Cortex of kidney (tissue), 1 donor: ENCODE data around the gene WDSUB1.

Source experiments
- DNase-seq: peaks from one replicate; lab custom pipeline; 2025; lab: John Stamatoyannopoulos, UW

WDSUB1 gene

DNA sequence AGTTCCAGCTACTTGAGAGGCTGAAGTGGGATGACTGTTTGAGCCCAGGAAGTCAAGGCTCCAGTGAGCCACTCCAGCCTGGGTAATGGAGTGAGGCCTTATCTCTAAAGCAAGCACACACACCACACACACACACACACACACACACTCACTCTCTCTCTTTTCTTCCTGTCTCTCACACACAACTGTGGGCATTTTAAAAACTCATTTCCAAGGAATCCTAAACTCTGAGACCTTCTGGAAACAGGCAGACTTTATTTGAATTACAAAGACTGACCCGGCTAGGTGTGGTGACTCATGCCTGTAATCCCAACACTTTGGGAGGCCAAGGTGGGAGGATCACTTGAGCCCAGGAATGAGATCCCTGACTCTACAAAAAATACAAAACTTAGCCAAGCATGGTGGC is 21.3 kb downstream of the WDSUB1 start:
- DNase-seq, result no peak

DNA sequence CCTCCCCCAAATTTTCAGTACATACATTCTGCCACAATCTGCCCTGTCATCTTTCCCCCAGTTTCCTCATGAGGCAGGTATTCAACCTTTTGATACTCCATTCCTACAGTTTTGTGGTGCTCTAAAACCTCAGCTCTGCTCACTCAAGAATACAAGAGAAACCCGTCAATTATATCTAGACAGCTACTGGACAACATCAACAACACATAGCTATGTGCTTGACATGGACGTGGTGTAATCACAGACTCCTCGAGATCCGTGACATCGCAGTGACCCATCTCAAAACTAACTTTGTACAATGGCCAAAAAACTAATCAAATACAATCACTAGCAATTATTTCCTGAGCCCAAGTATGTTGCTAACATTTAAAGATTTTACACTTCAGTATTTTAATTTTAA is 23.6 kb downstream of the WDSUB1 start:
- DNase-seq, result no peak

DNA sequence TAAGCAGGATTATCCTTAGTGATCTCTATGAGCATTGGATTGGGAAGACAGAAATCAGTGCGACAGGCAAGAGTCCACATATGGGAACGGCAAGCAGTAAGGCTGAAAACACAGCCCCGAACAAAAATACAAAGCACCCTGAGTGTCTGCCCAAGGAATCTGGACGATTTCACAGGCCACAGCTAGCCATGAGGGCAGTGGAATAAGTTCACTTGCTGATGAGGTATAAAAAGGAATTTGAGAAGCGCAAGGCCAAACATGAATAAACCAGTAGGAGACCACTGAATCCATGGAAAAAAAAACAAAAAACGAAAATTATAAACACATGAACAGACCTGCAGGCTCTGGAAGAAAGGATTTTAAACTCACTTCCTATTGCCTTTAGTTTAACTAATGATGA is 24.3 kb downstream of the WDSUB1 start:
- no peak for DNase-seq

DNA sequence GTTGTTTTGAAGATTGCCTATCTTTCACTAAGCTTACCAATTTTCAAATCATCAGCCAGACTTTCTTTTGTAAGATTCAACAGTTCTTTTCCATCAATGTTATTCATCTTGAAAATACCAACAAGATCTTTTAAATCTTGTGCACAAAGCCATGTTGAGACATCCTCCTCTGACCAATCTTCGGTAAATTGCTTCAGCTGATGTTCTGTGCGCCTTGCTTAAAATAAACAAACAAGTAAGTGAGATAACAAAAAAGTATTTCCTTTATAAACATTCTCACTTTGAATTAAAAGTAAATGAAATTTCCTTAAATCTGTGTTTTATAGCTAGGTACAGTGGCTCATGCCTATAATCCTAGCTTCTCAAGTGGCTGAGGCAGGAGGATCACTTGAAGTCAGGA is 30.3 kb downstream of the WDSUB1 start:
- DNase-seq, result no peak

DNA sequence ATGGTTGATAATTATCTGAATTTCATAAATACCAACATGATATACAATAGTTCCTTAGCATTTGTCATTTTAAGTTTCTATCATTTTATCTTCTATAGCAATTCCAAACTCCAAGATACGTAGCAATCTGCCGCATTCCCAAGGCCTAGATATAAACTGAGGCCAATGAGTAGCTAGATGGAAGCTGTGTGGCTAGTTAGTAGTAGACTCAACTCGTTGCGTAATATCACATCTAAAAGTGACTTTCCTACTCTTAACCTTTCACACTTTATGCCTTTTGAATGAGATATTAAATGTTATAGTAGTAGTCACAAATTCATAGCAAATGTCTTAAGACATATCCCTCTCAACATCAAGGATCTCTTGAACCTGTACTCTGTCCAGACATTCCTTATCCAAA is 33.6 kb downstream of the WDSUB1 start:
- no peak for DNase-seq

DNA sequence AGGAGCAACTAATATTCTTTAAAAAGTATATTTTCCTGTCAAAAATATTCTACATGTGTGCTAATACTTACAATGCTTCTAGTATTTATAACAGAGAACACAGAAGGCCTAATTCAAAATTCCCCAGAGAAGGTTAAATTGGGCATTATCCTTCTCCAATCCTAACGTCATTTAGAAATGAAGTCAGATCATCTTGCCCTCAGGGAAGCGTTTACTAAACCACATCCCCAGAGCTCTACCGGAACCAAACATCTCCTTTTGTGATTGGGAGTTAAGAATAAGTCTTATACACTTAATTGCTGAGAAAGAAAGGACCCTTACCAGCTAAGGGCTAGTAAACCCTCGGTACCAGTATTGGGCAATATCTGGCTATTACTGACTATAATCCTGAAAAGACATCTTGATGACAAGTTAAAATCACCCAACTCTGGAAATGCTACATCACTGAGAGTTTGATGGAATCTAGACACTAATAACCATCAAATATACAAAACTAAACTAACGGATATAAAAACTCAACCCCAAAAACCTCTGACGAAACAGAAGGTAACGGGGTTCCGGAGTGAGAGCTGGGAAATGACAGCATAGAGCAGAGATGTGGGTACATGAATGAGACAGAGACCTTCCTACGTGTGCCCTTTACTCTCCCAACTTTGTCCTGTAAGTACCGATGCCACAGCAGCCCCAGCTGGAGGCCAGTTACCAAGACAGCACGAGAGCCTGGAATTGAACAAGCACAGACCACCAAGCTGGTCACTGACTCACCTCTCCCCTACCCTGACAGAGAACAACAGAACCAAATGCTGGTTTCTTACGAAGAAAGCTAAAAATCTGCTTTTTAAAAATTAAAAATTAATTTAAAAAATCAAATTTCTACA is 35.0 kb downstream of the WDSUB1 start:
- DNase-seq, result no peak

DNA sequence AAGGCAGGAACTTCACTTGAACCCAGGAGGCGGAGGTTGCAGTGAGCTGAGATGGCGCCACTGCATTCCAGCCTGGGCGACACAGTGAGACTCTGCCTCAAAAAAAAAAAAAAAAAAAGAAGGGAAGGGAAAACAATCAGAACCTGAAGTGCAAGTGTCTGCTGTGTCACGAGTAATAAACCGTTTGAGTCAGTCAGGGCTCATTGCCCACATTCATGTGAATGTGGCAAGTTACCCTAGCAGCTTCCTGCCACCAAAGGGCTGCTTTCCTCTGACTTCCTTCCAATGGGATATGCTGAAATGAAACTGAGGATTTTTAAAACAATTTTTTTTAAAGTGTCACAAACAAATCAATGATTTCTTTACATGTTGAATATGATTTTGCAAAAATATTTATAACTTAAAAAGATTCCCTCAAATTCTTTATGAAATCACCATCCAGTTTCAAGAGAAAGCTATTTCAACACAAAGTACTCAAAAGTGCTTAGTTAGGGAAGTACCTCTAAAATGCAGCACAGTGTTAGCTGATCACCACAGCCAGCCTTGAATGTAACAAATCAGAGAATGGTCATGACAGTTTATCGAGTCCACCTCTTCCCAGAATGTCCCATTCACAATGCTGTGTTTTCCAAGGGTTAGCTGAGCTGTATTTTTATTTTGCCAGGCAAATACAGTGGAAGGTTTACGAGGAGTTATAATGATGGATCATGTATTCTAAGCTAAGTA is 36.4 kb downstream of the WDSUB1 start:
- DNase-seq, result no peak

DNA sequence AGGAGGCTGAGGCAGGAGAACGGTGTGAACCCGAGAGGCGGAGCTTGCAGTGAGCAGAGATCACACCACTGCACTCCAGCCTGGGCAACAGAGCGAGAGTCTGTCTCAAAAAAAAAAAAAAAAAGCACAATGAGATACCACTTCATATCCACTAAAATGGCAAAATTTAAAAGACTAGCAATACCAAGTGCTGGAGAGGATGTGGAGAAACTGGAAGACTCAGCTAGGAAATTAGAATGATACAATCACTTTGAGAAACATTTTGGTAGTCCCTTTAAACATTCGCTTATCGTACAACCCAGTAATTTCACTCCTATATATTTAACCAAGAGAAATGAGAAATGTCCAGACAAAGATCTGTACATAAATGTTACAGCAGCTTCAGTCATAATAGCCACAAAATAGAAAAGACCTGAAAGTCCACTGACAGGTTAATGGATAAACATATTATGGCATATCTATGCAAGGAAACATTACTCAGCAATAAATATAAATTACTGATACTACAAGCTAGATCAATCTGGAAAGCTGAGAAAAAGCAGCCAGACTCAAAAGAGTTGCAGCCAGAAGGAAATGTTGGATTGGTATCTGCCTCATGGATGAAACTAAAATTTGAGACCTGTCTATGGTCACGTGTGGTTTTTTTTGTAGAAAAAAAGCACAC is 40.0 kb downstream of the WDSUB1 start:
- DNase-seq, result no peak

DNA sequence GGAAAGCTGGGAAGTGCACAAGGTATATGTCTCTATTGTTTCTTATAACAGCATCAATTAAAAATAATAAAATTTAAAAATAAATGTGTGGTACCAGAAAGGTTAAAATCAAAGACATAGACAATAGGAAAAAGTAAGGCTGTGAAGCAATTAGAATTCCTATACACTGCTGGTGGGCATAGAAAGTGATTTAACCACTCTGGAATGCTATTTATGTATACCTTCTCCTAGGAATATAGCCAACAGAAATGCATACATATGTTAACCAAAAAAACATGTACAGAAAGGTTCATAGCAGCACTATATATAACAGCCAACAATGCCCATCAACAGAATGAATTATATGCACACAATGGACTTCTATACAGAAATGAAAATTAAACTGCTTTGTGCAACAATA is 43.0 kb downstream of the WDSUB1 start:
- no peak for DNase-seq

DNA sequence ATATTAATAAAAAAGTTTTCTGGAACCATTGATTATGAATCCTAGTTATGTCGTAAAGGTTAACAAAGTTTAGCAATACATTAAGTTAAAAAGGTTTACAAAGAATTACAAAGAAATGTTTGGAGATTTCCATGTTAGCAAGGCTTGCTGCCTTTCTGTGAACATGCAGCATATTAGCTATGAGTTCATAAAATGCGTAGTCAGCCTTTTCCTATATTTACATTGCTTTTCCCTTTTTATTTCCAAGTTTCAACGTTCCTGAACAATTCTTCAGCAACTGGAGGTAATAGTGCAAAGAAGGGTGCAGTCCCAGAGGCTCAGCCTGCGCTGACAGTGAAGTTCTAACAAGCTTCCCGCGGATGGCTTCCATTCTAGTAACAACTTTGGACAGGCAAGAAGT is 51.6 kb downstream of the WDSUB1 start:
- DNase-seq, result no peak

DNA sequence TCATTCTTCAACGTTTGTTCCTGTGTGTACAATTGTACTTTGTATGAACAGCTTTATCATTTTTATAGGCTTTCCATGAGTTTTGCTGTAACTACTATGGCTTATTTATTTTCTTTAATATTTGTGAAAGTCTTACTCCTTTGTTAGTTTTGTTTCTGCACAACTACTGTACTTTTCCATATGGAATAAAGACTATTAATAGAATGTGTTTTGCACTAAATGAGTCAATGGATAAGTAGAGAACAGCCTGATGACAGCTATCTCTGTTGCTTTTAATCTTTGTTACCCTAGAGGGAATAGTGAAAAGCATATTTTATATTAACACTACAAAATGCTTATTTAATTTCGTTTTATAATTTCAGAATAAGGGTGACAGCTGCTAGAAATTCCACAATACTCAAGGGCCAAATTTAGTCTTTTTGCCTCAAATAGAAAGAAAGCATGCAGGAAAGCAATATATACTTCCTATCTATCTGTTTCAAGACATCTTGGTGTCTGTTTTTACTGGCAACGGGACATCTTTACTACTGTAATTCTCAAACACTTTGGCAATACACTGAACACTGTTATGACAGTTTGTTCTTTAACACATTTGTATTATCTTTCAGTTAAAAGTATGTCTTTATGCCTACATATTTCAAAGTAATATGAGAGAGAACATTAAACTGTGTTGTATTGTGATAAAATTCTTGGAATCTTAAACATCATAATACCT is 53.9 kb downstream of the WDSUB1 start:
- DNase-seq, result no peak

DNA sequence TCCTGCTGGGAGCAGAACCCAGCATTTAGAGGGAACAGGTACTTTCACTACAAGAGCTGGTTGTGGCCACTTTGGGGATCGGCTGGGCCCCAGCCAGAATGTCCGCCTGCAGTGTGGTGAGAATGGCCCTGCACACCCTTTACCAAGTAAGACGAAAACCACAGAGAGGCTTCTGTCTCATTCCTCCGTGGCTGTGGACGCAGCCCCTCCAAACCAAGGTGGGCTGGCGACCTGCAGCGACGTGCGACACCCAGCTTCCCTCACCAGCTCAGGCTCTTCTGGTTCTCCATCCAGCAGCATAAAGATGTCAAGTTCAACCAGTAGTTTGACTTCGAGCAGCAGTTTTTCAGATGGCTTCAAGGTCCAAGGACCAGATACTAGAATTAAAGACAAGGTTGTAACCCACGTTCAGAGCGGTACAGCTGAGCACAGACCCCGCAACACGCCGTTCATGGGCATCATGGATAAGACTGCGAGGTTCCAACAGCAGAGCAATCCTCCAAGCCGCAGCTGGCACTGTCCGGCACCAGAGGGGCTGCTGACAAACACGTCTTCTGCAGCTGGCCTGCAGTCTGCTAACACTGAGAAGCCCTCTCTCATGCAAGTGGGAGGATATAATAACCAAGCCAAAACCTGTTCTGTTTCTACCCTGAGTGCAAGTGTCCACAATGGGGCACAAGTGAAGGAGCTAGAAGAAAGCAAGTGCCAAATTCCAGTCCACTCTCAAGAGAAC is 56.2 kb downstream of the WDSUB1 start:
- DNase-seq, result no peak

DNA sequence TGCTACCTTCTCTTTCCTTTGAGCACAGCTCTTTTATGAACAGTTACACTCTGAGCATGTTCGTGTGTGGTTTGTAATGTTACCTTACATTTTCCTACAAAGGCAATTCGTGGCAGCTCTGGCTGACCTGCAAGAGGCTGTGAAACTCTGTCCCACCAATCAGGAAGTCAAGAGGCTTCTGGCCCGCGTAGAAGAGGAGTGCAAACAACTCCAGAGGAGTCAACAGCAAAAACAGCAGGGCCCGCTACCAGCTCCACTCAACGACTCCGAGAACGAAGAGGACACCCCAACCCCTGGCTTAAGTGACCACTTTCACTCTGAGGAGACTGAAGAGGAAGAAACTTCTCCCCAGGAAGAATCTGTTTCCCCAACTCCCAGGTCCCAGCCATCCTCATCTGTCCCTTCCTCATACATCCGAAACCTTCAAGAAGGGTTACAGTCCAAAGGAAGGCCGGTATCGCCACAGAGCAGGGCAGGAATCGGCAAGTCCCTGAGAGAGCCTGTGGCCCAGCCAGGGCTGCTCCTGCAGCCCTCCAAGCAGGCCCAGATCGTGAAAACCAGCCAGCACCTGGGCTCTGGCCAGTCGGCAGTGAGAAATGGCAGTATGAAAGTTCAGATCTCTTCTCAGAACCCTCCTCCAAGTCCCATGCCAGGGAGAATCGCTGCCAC is 56.9 kb downstream of the WDSUB1 start:
- no peak for DNase-seq

DNA sequence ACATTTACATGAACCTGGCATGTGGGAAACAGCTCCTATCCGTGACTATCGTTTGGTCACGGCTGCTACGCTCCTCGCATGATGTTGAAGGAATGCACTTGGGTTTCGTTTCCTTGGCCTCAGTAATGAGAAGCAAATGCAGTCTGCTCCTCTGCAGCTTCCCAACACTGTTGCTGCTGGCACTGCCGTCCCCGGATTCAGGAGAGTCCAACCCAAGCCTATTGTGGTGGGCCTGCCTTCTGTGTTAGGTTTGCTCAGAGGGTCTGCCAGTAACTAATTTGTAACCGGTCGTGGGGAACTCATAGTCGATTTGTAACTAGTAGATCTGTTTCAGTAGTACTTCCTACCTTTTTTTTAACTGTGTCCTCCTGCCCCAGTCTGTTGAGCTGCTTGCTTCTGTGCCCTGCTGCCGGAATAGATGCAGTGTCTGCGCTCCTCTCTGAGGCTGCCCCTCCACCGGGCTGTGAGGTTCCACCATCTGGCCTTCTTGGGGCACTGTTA is 58.4 kb downstream of the WDSUB1 start:
- DNase-seq, result no peak

DNA sequence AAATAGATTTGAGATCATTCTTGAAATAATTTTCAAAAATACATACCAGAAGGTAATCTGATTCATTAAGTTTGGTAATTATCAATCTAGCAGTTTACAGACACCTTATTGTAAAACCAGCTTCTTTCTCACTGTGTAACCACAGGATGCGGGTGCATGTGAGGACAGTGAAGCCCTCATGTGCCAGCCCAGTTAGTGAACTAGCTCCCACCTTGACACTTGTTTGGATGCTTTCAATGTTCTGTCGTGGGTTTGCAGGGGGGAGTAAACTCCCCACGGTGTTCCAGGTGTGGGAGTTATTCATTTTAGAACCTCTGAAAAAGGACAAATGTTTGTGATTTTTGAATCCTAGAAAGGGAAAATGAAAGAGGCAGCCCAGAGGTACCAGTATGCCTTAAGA is 59.0 kb downstream of the WDSUB1 start:
- DNase-seq, result no peak

DNA sequence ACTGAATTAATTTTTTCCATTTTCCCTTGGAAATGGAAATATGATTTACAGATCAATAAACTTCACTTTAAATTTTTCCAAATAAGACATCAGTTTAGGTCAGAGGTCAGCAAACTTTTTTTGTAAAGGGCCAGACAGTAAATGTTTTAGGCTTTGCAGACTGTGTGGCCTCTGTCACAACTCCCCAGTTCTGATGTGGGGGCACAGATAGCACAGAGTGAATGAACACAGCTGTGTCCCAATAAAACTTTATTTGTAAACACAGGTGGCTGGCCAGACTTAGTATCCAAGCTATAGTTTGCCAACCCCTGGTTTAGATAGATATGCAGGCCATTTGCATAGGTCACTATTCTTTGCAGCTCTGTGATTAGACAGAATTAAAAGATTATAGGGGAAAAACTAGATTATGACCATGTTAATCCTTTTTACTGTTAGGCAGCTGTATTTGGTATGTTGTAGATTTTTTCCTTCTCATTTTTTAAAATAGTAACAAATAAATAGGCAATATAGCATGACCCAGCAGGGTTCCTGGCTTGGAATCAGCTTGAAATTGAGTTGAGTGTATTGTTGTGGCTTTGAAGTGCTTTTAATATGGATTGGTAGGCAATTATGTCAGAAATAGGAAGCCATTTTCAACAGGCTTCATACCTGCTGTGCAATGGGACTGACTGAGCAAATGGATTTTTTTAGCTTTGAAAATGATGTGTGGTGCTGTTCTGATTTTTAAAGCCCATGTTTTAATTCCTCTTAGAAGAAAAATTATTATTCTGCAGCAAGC is 59.7 kb downstream of the WDSUB1 start:
- DNase-seq, result no peak

DNA sequence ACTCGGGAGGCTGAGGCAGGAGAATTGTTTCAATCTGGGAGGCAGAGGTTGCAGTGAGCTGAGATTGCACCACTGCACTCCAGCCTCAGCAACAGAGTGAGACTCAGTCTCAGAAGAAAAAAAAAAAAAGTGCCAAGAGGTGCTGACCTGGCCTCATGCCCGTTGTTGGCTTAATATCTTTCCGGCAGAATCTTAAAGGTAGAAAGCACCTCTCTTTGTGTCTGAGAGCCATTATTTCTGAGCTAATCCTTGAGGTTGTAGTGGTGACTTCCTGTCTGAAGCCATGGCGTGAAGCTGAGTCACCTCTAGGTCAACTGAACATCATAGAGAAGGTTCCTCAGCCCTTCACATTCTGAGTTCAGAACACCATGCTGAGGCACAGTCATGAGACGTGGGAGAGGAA is 60.4 kb downstream of the WDSUB1 start:
- no peak for DNase-seq

DNA sequence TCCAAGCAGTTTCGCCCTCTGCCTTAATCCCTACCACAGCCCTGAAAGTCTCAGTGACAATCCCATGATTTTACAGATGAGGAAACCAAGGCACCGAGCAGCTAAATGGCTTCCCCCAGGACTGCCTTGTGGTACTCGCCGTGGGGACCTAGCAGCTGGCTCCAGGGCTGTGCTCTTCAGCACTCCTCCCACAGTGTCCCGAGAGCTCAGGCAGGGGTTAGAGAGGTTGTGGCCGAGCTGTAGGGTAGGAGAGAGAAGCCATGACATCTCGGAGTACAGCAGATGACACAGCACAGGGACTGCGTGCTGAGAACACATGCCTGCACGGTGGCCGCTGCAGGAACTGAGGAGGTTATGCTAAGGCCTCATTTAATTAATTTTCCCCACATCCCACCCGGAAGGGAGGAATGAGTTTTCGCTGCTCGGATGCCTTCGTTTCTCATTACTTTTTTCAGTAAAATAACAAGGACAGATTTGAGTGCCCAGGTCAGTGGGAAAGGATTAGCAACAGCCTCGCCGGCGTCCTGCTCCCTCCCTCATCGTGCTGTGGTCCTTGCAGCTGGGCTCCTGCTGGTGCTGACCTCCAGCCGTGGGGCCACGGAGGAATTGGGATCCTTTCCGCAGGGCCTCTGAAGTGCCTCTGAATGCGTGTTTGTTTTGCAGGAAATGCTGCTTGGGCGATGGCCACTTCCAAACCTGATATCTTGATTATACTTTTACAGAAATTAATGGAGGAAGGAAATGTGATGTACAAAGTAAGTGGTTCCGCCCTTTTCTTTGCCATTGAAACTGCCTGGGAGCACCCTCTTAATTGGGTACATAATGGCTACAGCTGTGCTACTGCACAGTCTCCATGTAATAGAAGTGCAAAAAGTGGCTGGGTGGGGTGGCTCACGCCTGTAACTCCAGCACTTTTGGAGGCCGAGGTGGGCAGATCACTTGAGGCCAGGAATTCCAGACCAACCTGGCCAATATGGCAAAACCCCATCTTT is 61.2 kb downstream of the WDSUB1 start:
- no peak for DNase-seq
